ENCODE measurements around the gene GPC6.

GPC6 gene

GRCh38 chr13:94192431-94192975, 965.9 kb downstream of the GPC6 start:
- no peak for DNase-seq
- no peak overlapping the region for H4K12ac ChIP-seq (ENCODE audit: low read depth, low read length)
- H3K79me2 ChIP-seq (ENCODE audit: control insufficient read depth, insufficient read depth, low read length, poor library complexity), result no peaks in the 10 kb centered on the region
- no peak overlapping the region for H2AK5ac ChIP-seq (ENCODE audit: low read length)
- H2BK5ac ChIP-seq (ENCODE audit: low read depth, low read length, poor library complexity), result no peak overlapping the region
- no peak overlapping the region for H3K27ac ChIP-seq (ENCODE audit: low read depth, low read length)
- WGBS (ENCODE audit: extremely low coverage, insufficient coverage, insufficient read length), result no CpG with 5 or more reads among the region's 3 CpGs
- H3K79me1 ChIP-seq (ENCODE audit: low read length), result no peaks in the 10 kb centered on the region
- H3K4me3 ChIP-seq (ENCODE audit: low read depth, low read length), result no peak overlapping the region
- H3K18ac ChIP-seq (ENCODE audit: low read length), result no peak overlapping the region
- H4K8ac ChIP-seq (ENCODE audit: low read depth, low read length), result no peak overlapping the region
- H2AFZ ChIP-seq (ENCODE audit: insufficient read depth, low read length, poor library complexity), result no peak overlapping the region
- H2BK120ac ChIP-seq (ENCODE audit: insufficient read depth, low read length, poor library complexity), result no peak overlapping the region
- H3K9me3 ChIP-seq (ENCODE audit: insufficient read depth, low read depth, low read length), result no peaks in the 10 kb centered on the region
- no peak overlapping the region for H3K14ac ChIP-seq (ENCODE audit: low read length)
- no peak overlapping the region for H3K4me2 ChIP-seq (ENCODE audit: low read length)
- no peak overlapping the region for H4K91ac ChIP-seq (ENCODE audit: low read depth, low read length)
- H3K27me3 ChIP-seq (ENCODE audit: insufficient read depth, low read length), result no peaks in the 10 kb centered on the region
- H3K36me3 ChIP-seq (ENCODE audit: control insufficient read depth in 1 of 2, insufficient read depth in 2 of 2, low read length in 2 of 2), result no peaks in the 10 kb centered on the region
- H3K4me1 ChIP-seq (ENCODE audit: control insufficient read depth in 1 of 2, insufficient read depth in 2 of 2, low read length in 2 of 2), result no peaks in the 10 kb centered on the region
- H3K9ac ChIP-seq (ENCODE audit: low read length), result no peak overlapping the region
- no peak overlapping the region for H3K23ac ChIP-seq (ENCODE audit: low read length)
- H2BK12ac ChIP-seq (ENCODE audit: low read length), result no peak overlapping the region
- H3K4ac ChIP-seq (ENCODE audit: low read depth, low read length), result no peak overlapping the region

GRCh38 chr13:94195715-94196114, 969.1 kb downstream of the GPC6 start:
- Histone ChIP-seq H3K18ac (ENCODE audit: low read length) (no peak overlapping the region), H3K23ac (ENCODE audit: low read length) (no peak overlapping the region), H3K9ac (ENCODE audit: low read length) (no peak overlapping the region), H3K79me1 (ENCODE audit: low read length) (no peaks in the 10 kb centered on the region), H3K27me3 (ENCODE audit: insufficient read depth, low read length) (no peaks in the 10 kb centered on the region), H2BK12ac (ENCODE audit: low read length) (no peak overlapping the region), H2BK120ac (ENCODE audit: insufficient read depth, low read length, poor library complexity) (no peak overlapping the region), H3K79me2 (ENCODE audit: control insufficient read depth, insufficient read depth, low read length, poor library complexity) (no peaks in the 10 kb centered on the region), H2AK5ac (ENCODE audit: low read length) (no peak overlapping the region), H2AFZ (ENCODE audit: insufficient read depth, low read length, poor library complexity) (no peak overlapping the region), H4K91ac (ENCODE audit: low read depth, low read length) (no peak overlapping the region), H3K4me1 (ENCODE audit: control insufficient read depth in 1 of 2, insufficient read depth in 2 of 2, low read length in 2 of 2) (no peaks in the 10 kb centered on the region), H3K9me3 (ENCODE audit: insufficient read depth, low read depth, low read length) (no peaks in the 10 kb centered on the region), H3K14ac (ENCODE audit: low read length) (no peak overlapping the region), H3K4ac (ENCODE audit: low read depth, low read length) (no peak overlapping the region), H2BK5ac (ENCODE audit: low read depth, low read length, poor library complexity) (no peak overlapping the region), H3K27ac (ENCODE audit: low read depth, low read length) (no peak overlapping the region), H3K4me2 (ENCODE audit: low read length) (no peak overlapping the region), H4K12ac (ENCODE audit: low read depth, low read length) (no peak overlapping the region), H3K36me3 (ENCODE audit: control insufficient read depth in 1 of 2, insufficient read depth in 2 of 2, low read length in 2 of 2) (no peaks in the 10 kb centered on the region), H3K4me3 (ENCODE audit: low read depth, low read length) (no peak overlapping the region), H4K8ac (ENCODE audit: low read depth, low read length) (no peak overlapping the region)
- DNase-seq, result no peak
- WGBS (ENCODE audit: extremely low coverage, insufficient coverage, insufficient read length), result no CpG with 5 or more reads among the region's 2 CpGs

DNA sequence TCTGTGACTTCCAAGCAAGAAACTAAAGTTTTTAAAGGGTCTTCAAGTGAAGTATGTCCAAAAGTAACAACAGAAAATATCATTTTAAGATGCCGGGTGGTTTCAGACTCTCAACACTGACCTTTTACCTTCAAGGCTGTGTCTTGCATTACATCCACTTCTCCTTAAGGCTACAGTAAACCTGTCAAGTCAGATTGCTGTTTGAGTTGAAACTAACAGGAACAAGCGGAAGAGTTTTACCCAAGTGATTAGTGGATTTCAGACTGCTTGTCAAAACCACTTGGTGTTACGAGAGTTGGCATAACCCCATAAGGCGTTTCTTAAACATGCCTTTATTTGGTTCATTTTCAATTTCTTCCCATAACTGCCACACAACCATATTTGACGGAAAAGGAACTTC, 969.8 kb downstream of the GPC6 start:
- Histone ChIP-seq H3K9ac (ENCODE audit: low read length) (no peak overlapping the region), H4K91ac (ENCODE audit: low read depth, low read length) (no peak overlapping the region), H3K23ac (ENCODE audit: low read length) (no peak overlapping the region), H4K8ac (ENCODE audit: low read depth, low read length) (no peak overlapping the region), H2BK120ac (ENCODE audit: insufficient read depth, low read length, poor library complexity) (no peak overlapping the region), H3K4me2 (ENCODE audit: low read length) (no peak overlapping the region), H3K4ac (ENCODE audit: low read depth, low read length) (no peak overlapping the region), H2BK5ac (ENCODE audit: low read depth, low read length, poor library complexity) (no peak overlapping the region), H3K79me1 (ENCODE audit: low read length) (no peaks in the 10 kb centered on the region), H3K27ac (ENCODE audit: low read depth, low read length) (no peak overlapping the region), H3K4me1 (ENCODE audit: control insufficient read depth in 1 of 2, insufficient read depth in 2 of 2, low read length in 2 of 2) (no peaks in the 10 kb centered on the region), H3K4me3 (ENCODE audit: low read depth, low read length) (no peak overlapping the region), H3K9me3 (ENCODE audit: insufficient read depth, low read depth, low read length) (no peaks in the 10 kb centered on the region), H3K36me3 (ENCODE audit: control insufficient read depth in 1 of 2, insufficient read depth in 2 of 2, low read length in 2 of 2) (no peaks in the 10 kb centered on the region), H3K79me2 (ENCODE audit: control insufficient read depth, insufficient read depth, low read length, poor library complexity) (no peaks in the 10 kb centered on the region), H2AK5ac (ENCODE audit: low read length) (no peak overlapping the region), H3K18ac (ENCODE audit: low read length) (no peak overlapping the region), H2AFZ (ENCODE audit: insufficient read depth, low read length, poor library complexity) (no peak overlapping the region), H3K14ac (ENCODE audit: low read length) (no peak overlapping the region), H2BK12ac (ENCODE audit: low read length) (no peak overlapping the region), H3K27me3 (ENCODE audit: insufficient read depth, low read length) (no peaks in the 10 kb centered on the region), H4K12ac (ENCODE audit: low read depth, low read length) (no peak overlapping the region)
- no peak for DNase-seq
- WGBS (ENCODE audit: extremely low coverage, insufficient coverage, insufficient read length), result no CpG with 5 or more reads among the region's 5 CpGs

DNA sequence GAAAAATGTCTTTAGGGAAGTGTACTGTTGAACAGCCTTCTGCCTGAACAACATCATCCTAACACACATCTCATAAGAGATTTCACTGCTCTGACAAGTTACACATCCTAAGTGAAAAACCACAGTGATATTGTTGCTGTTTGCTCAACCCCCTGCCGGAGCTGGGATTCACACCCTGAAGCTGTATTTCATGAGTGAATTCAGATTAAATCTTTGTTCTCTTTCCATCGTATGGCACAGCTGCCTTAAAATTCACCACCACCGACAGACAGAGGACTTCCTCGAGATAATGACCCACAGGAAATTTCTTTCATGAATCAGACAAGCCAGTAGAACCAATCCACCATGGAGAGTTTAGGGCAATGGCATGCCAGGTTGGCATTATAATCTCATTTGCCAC, 972.1 kb downstream of the GPC6 start:
- no peak overlapping the region for H4K8ac ChIP-seq (ENCODE audit: low read depth, low read length)
- WGBS (ENCODE audit: extremely low coverage, insufficient coverage, insufficient read length), result no CpG with 5 or more reads among the region's 4 CpGs
- no peak overlapping the region for H3K9ac ChIP-seq (ENCODE audit: low read length)
- H2BK120ac ChIP-seq (ENCODE audit: insufficient read depth, low read length, poor library complexity), result no peak overlapping the region
- H3K79me1 ChIP-seq (ENCODE audit: low read length), result no peaks in the 10 kb centered on the region
- no peak overlapping the region for H3K23ac ChIP-seq (ENCODE audit: low read length)
- H2AK5ac ChIP-seq (ENCODE audit: low read length), result no peak overlapping the region
- H4K91ac ChIP-seq (ENCODE audit: low read depth, low read length), result no peak overlapping the region
- no peaks in the 10 kb centered on the region for H3K4me1 ChIP-seq (ENCODE audit: control insufficient read depth in 1 of 2, insufficient read depth in 2 of 2, low read length in 2 of 2)
- H2AFZ ChIP-seq (ENCODE audit: insufficient read depth, low read length, poor library complexity), result no peak overlapping the region
- no peak for DNase-seq
- H2BK12ac ChIP-seq (ENCODE audit: low read length), result no peak overlapping the region
- H4K12ac ChIP-seq (ENCODE audit: low read depth, low read length), result no peak overlapping the region
- H3K18ac ChIP-seq (ENCODE audit: low read length), result no peak overlapping the region
- no peaks in the 10 kb centered on the region for H3K9me3 ChIP-seq (ENCODE audit: insufficient read depth, low read depth, low read length)
- no peak overlapping the region for H3K4me3 ChIP-seq (ENCODE audit: low read depth, low read length)
- H3K79me2 ChIP-seq (ENCODE audit: control insufficient read depth, insufficient read depth, low read length, poor library complexity), result no peaks in the 10 kb centered on the region
- H3K4me2 ChIP-seq (ENCODE audit: low read length), result no peak overlapping the region
- no peaks in the 10 kb centered on the region for H3K27me3 ChIP-seq (ENCODE audit: insufficient read depth, low read length)
- no peaks in the 10 kb centered on the region for H3K36me3 ChIP-seq (ENCODE audit: control insufficient read depth in 1 of 2, insufficient read depth in 2 of 2, low read length in 2 of 2)
- H2BK5ac ChIP-seq (ENCODE audit: low read depth, low read length, poor library complexity), result no peak overlapping the region
- H3K27ac ChIP-seq (ENCODE audit: low read depth, low read length), result no peak overlapping the region
- no peak overlapping the region for H3K14ac ChIP-seq (ENCODE audit: low read length)
- H3K4ac ChIP-seq (ENCODE audit: low read depth, low read length), result no peak overlapping the region
